GM12878 (cell line): ENCODE data around the gene SHANK3. TPM values are rescaled to one million over a fixed set of nuclear protein-coding genes. Genes with fewer than 3 reads are reported as not detected.

Experiments
- ATAC-seq: fragments of 200-7000 bp; cut with Tn5 transposase; 3 replicates; pipeline ENCODE4 v1.9.1; 2020; ENCODE audit warnings: mild to moderate bottlenecking, moderate library complexity
- BruUV-seq: library from RNA; stranded (reverse); fragments of 400-500 nt; replicated peaks from 2 replicates; lab custom pipeline; 2021; lab: Mats Ljungman, UMichigan
- CTCF ChIA-PET: fragments of 300-600 bp; sonication (Branson Sonifier 250); formaldehyde crosslinking; extraction: SDS; loops from one replicate; lab custom pipeline; 2021; ENCODE audit warnings: inconsistent platforms; lab: Yijun Ruan, JAX
- POLR2A ChIA-PET: fragments of 350-600 bp; formaldehyde crosslinking; extraction: SDS; loops from one replicate; lab custom pipeline; 2021; ENCODE audit warnings: inconsistent platforms; lab: Charles Lee
- RAD21 ChIA-PET: fragments of 300-600 bp; sonication (Branson Sonifier 250); formaldehyde crosslinking; loops from one replicate; lab custom pipeline; 2023; ENCODE audit warnings: antibody characterized with exemption; ENCODE audit not compliant: unreplicated experiment; lab: Charles Lee
- SMC1A ChIA-PET: fragments of 300-600 bp; sonication (Branson Sonifier 250); formaldehyde crosslinking; loops from one replicate; lab custom pipeline; 2023; ENCODE audit not compliant: unreplicated experiment, uncharacterized antibody; lab: Charles Lee
- DNase-seq: peaks from one replicate; pipeline ENCODE4 v3.0.0-alpha.2; 2011; ENCODE audit warnings: low read depth, low spot score
- FAIRE-seq: peaks from 3 replicates; lab custom pipeline; 2011; peaks lifted over from hg19 to GRCh38; lab: Jason Lieb, UNC
- H2AFZ ChIP-seq: 2 replicates; pipeline ENCODE4 v1.6.0; 2011; ENCODE audit warnings: low read depth, low read length, control low read depth; ENCODE audit not compliant: control insufficient read depth
- H3K27ac ChIP-seq: 2 replicates; pipeline ENCODE4 v1.5.1; 2011; ENCODE audit warnings: control low read depth; ENCODE audit not compliant: control insufficient read depth, insufficient read depth
- H3K27me3 ChIP-seq, 2 experiments: replicated peaks in 1 of 2; 2 replicates each; pipeline versions ENCODE4 v1.6.0 to v1.6.1; 2011; ENCODE audit warnings: low read length in 1 of 2; ENCODE audit not compliant: control insufficient read depth in 2 of 2, insufficient read depth in 2 of 2
- H3K36me3 ChIP-seq, 2 experiments: 2 replicates each; pipeline ENCODE4 v1.5.1; 2011; ENCODE audit warnings: low read length in 1 of 2; ENCODE audit not compliant: control insufficient read depth in 2 of 2, insufficient read depth in 2 of 2
- H3K4me1 ChIP-seq: 2 replicates; pipeline ENCODE4 v1.6.1; 2011; ENCODE audit warnings: mild to moderate bottlenecking, low read length, moderate library complexity, mixed read lengths; ENCODE audit not compliant: control insufficient read depth, insufficient read depth
- H3K4me2 ChIP-seq: 2 replicates; pipeline ENCODE4 v1.6.0; 2011; ENCODE audit warnings: control low read depth; ENCODE audit not compliant: control insufficient read depth, insufficient read depth
- H3K4me3 ChIP-seq: fragments of 200-600 bp; sonication (generic); 2 replicates; pipeline ENCODE4 v1.5.1; 2016
- H3K79me2 ChIP-seq: 2 replicates; pipeline ENCODE4 v1.6.0; 2011; ENCODE audit warnings: low read length; ENCODE audit not compliant: control insufficient read depth, insufficient read depth
- H3K9ac ChIP-seq: 2 replicates; pipeline ENCODE4 v1.8.0; 2011; ENCODE audit warnings: low read length, control low read depth, mixed read lengths; ENCODE audit not compliant: control insufficient read depth, insufficient read depth
- H3K9me3 ChIP-seq: replicated peaks from 3 replicates; pipeline ENCODE4 v1.5.1; 2011; ENCODE audit warnings: mild to moderate bottlenecking, low read length; ENCODE audit not compliant: control insufficient read depth, insufficient read depth
- H4K20me1 ChIP-seq: 2 replicates; pipeline ENCODE4 v1.6.0; 2011; ENCODE audit not compliant: control insufficient read depth, insufficient read depth
- CHD4 ChIP-seq: fragments of 200-600 bp; sonication (generic); IDR thresholded peaks from 2 replicates; pipeline ENCODE4 v1.6.1; 2016; ENCODE audit warnings: mild to moderate bottlenecking
- EGR1 ChIP-seq, 2 experiments: IDR thresholded peaks; 1 replicate in 1 of 2; 2 replicates in 1 of 2; pipeline ENCODE4 v1.6.1; 2011 to 2012; ENCODE audit warnings: low read depth in 2 of 2, low read length in 2 of 2, borderline replicate concordance in 1 of 2, mild to moderate bottlenecking in 1 of 2, moderate library complexity in 1 of 2
- FOXK2 ChIP-seq: fragments of 450-650 bp; IDR thresholded peaks from 2 replicates; pipeline ENCODE4 v1.6.1; 2017; ENCODE audit warnings: mild to moderate bottlenecking, moderate library complexity
- KDM1A ChIP-seq: fragments of 200-600 bp; sonication (generic); IDR thresholded peaks from 2 replicates; pipeline ENCODE4 v1.6.1; 2016; ENCODE audit warnings: borderline replicate concordance
- MEF2A ChIP-seq: IDR thresholded peaks from 2 replicates; pipeline ENCODE4 v1.6.1; 2011; ENCODE audit warnings: low read depth, mild to moderate bottlenecking, low read length, moderate library complexity; ENCODE audit not compliant: insufficient read depth
- MTA3 ChIP-seq: IDR thresholded peaks from 2 replicates; pipeline ENCODE4 v1.6.1; 2012; ENCODE audit warnings: low read length, inconsistent platforms, borderline replicate concordance
- POLR2AphosphoS2 ChIP-seq: IDR thresholded peaks from 2 replicates; pipeline ENCODE4 v1.6.1; 2011; ENCODE audit warnings: low read depth, mild to moderate bottlenecking, low read length, improper control_type of control experiment, moderate library complexity
- POLR2AphosphoS5 ChIP-seq: IDR thresholded peaks from 2 replicates; pipeline ENCODE4 v1.6.1; 2011; ENCODE audit warnings: mild to moderate bottlenecking, low read length, inconsistent platforms
- SUPT20H ChIP-seq: IDR thresholded peaks from 2 replicates; pipeline ENCODE4 v1.6.1; 2011; ENCODE audit warnings: low read depth, mild to moderate bottlenecking, low read length, moderate library complexity, borderline replicate concordance; ENCODE audit not compliant: control insufficient read depth
- TAF1 ChIP-seq: IDR thresholded peaks from 2 replicates; pipeline ENCODE4 v1.6.1; 2011; ENCODE audit warnings: mild to moderate bottlenecking, low read depth, low read length, borderline replicate concordance
- WGBS: methylation state at CpG from one replicate; pipeline ENCODE4 v1.1.6; 2016; ENCODE audit warnings: low lambda C conversion rate; ENCODE audit not compliant: insufficient replicate concordance, insufficient coverage; ENCODE audit errors: missing lambda C conversion rate; 5-methylcytosine and 5-hydroxymethylcytosine counted together
- in situ Hi-C: fragments of 300-500 bp; cut with MboI; formaldehyde crosslinking; loops from 9 replicates; pipeline ENCODE4 v1.14.3; 2018; ENCODE audit warnings: mixed read lengths
- intact Hi-C: fragments of 100-400 bp; cut with micrococcal nuclease; formaldehyde crosslinking; loops from one replicate; pipeline ENCODE4 v1.14.2; 2022; ENCODE audit not compliant: unreplicated experiment
- polyA plus RNA-seq, 11 experiments: library from polyadenylated mRNA; depleted of rRNA in 4 of 11; unstranded in 6 of 11; stranded (reverse) in 5 of 11; fragments of >200 nt; fragmentation: Nextera tagmentation in 4 of 11; fragmentation: Illumina TruSeq in 1 of 11; extraction: Ambion mirVana in 4 of 11; extraction: Trizol in 1 of 11; gene quantifications; 1 replicate in 1 of 11; 2 replicates in 10 of 11; pipeline versions ENCODE4 v1.2.1 to v1.2.3, GENCODE V29; 2011 to 2016; ENCODE audit warnings: inconsistent platforms in 2 of 11, missing spikeins in 2 of 11, low read depth in 1 of 11
- total RNA-seq, 4 experiments: library from RNA; depleted of rRNA in 3 of 4; stranded (reverse); fragments of >200 nt in 3 of 4; fragmentation: Illumina TruSeq in 1 of 4; extraction: Trizol in 1 of 4; gene quantifications; 2 replicates each; pipeline versions ENCODE4 v1.2.1 to v1.2.3, GENCODE V29; 2013 to 2021
- TF ChIP-seq, protein P1 (sequence below), 3 experiments: IDR thresholded peaks in 2 of 3; conservative IDR thresholded peaks in 1 of 3; 2 replicates each; pipeline ENCODE4 v1.5.1; 2011; ENCODE audit warnings: low read depth in 3 of 3, low read length in 3 of 3, mild to moderate bottlenecking in 3 of 3, control low read depth in 2 of 3, moderate library complexity in 2 of 3, inconsistent platforms in 1 of 3, mixed read lengths in 1 of 3; ENCODE audit not compliant: control insufficient read depth in 2 of 3, insufficient read depth in 1 of 3; ENCODE audit errors: extremely low read depth in 1 of 3
- TF ChIP-seq, protein P2 (sequence below): fragments of 450-650 bp; formaldehyde crosslinking; IDR thresholded peaks from 2 replicates; pipeline ENCODE4 v1.5.0; 2022; ENCODE audit warnings: mild to moderate bottlenecking, missing genetic modification characterization

The SHANK3 gene
- total and polyA plus RNA-seq, 10 of the 15 experiments (the other 5 are each of a cell fraction or from before 2014, with no cell fraction given) = under 0.01 to 0.10 (median 0.05) TPM; not detected in 6

DNA sequence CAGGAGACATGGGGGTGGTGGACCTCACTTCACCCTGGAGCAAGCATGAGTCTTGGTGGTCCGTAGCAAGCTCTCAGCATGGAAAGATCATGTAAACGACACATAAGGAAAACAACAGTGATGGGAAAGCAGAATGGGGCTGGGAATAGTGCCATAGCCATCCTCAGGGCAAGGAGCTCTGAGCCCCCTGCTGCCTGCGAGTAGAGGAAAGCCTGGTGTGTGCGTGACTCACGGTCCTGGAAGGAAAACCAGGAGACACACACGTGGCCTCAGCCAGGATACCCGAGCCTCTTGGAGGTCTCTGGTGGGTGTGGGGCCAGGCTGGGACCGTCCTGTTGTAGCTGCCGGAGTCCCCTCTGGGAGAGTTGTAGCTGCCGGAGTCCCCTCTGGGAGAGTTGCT, 12.4 kb downstream of the SHANK3 start:
- no TSS peak for BruUV-seq
- CTCF ChIA-PET = no interaction called here
- Histone ChIP-seq H3K79me2 (no peaks in the 10 kb centered on the region), H3K4me3 (no peak overlapping the region), H4K20me1 (no peaks in the 10 kb centered on the region), H3K4me1 (no peaks in the 10 kb centered on the region), H3K9me3 (no peaks in the 10 kb centered on the region; the same call in 2 of the 3 replicates), H3K9ac (no peak overlapping the region), H2AFZ (no peak overlapping the region), H3K27me3 (no peaks in the 10 kb centered on the region; a peak in 2 of 4 replicates), H3K36me3 (no peaks in the 10 kb centered on the region), H3K4me2 (no peak overlapping the region), H3K27ac (no peak overlapping the region)
- ATAC-seq (no peak), FAIRE-seq (no peak), DNase-seq (no peak)
- WGBS = 44% methylated on average over 10 of the region's 10 CpGs
- RAD21 ChIA-PET = no interaction called here
- TF ChIP-seq MTA3 (no peak), FOXK2 (no peak), EGR1 (IDR thresholded peaks at IDR 0.05; ENCODE audit: borderline replicate concordance in 1 of 2, low read depth in 2 of 2, low read length in 2 of 2) (no peak), TAF1 (no peak), SUPT20H (no peak), MEF2A (no peak), POLR2AphosphoS2 (no peak), POLR2AphosphoS5 (no peak), CHD4 (no peak), KDM1A (no peak)
- TF ChIP-seq, protein P1, sequence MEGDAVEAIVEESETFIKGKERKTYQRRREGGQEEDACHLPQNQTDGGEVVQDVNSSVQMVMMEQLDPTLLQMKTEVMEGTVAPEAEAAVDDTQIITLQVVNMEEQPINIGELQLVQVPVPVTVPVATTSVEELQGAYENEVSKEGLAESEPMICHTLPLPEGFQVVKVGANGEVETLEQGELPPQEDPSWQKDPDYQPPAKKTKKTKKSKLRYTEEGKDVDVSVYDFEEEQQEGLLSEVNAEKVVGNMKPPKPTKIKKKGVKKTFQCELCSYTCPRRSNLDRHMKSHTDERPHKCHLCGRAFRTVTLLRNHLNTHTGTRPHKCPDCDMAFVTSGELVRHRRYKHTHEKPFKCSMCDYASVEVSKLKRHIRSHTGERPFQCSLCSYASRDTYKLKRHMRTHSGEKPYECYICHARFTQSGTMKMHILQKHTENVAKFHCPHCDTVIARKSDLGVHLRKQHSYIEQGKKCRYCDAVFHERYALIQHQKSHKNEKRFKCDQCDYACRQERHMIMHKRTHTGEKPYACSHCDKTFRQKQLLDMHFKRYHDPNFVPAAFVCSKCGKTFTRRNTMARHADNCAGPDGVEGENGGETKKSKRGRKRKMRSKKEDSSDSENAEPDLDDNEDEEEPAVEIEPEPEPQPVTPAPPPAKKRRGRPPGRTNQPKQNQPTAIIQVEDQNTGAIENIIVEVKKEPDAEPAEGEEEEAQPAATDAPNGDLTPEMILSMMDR (IDR thresholded peaks at IDR 0.05 in 2 of 3, conservative IDR thresholded peaks at IDR 0.05 in 1 of 3; ENCODE audit: control insufficient read depth in 2 of 3, extremely low read depth in 1 of 3, insufficient read depth in 1 of 3, low read depth in 3 of 3, low read length in 3 of 3) = no peak
- TF ChIP-seq, protein P2, sequence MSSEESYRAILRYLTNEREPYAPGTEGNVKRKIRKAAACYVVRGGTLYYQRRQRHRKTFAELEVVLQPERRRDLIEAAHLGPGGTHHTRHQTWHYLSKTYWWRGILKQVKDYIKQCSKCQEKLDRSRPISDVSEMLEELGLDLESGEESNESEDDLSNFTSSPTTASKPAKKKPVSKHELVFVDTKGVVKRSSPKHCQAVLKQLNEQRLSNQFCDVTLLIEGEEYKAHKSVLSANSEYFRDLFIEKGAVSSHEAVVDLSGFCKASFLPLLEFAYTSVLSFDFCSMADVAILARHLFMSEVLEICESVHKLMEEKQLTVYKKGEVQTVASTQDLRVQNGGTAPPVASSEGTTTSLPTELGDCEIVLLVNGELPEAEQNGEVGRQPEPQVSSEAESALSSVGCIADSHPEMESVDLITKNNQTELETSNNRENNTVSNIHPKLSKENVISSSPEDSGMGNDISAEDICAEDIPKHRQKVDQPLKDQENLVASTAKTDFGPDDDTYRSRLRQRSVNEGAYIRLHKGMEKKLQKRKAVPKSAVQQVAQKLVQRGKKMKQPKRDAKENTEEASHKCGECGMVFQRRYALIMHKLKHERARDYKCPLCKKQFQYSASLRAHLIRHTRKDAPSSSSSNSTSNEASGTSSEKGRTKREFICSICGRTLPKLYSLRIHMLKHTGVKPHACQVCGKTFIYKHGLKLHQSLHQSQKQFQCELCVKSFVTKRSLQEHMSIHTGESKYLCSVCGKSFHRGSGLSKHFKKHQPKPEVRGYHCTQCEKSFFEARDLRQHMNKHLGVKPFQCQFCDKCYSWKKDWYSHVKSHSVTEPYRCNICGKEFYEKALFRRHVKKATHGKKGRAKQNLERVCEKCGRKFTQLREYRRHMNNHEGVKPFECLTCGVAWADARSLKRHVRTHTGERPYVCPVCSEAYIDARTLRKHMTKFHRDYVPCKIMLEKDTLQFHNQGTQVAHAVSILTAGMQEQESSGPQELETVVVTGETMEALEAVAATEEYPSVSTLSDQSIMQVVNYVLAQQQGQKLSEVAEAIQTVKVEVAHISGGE (CRISPR knock-in tag) = no peak
- in situ Hi-C loops (no loop called here), intact Hi-C loops (no loop called here)
- SMC1A ChIA-PET = no interaction called here
- POLR2A ChIA-PET = no interaction called here
